Measurements from ENCODE around the gene TNNC1. TPM values are rescaled to one million over a fixed set of nuclear protein-coding genes. Genes with fewer than 3 reads are reported as not detected.

Gene TNNC1
- total and polyA plus RNA-seq, 2 experiments from 2014 or later, result 1,875 to 3,313 TPM

DNA sequence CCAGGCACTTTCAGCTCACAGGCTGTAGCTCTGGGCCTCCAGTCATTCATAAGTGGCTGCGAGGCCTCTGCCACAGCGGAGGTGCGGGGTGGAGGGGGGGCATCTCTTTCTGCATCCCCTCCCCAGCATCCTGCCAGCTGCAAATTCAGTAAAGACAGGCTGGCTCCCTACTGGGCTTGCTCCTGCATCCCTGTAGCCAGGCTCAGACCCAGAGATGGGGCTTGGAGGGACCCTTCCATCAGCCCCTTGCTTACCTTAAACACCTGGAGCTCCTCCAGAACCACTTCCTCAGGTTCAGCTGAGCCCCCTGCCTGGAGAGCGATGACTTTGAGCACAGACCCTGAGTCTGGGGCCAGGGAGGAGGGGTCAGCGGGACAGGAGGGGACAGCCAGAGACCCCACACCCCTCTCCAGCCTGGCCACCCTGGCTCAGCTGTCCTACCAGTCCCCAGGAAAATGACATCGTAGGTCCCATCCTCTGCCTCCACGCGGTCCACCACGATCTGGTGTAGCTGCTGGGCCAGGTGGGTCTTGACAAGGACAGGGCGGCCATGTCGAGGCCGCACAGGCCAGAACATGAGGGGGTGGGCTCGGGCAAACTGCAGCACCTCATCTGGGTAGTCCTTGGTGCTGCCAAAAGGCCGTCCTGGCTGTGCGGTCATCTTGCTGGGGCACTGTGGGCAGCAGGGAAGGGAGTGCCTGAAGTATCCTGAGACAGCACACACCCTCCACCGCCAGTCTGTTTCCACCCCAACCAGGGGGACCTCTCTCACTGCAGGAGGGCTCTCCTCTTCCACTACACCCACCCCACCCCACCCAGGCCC is 14.2 kb downstream of the TNNC1 start:
- TF ChIP-seq, protein P1, sequence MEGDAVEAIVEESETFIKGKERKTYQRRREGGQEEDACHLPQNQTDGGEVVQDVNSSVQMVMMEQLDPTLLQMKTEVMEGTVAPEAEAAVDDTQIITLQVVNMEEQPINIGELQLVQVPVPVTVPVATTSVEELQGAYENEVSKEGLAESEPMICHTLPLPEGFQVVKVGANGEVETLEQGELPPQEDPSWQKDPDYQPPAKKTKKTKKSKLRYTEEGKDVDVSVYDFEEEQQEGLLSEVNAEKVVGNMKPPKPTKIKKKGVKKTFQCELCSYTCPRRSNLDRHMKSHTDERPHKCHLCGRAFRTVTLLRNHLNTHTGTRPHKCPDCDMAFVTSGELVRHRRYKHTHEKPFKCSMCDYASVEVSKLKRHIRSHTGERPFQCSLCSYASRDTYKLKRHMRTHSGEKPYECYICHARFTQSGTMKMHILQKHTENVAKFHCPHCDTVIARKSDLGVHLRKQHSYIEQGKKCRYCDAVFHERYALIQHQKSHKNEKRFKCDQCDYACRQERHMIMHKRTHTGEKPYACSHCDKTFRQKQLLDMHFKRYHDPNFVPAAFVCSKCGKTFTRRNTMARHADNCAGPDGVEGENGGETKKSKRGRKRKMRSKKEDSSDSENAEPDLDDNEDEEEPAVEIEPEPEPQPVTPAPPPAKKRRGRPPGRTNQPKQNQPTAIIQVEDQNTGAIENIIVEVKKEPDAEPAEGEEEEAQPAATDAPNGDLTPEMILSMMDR (IDR thresholded peaks at IDR 0.05; ENCODE audit: low read depth, low read length), result no peak
- Histone ChIP-seq H3K27me3 (no peaks in the 10 kb centered on the region), H3K9me3 (ENCODE audit: low read depth) (no peaks in the 10 kb centered on the region), H3K4me1 (ENCODE audit: low read depth) (no peaks in the 10 kb centered on the region), H3K4me3 (no peak overlapping the region), H3K36me3 (no peaks in the 10 kb centered on the region), H3K27ac (no peak overlapping the region)
- no peak for DNase-seq (ENCODE audit: low read depth in 1 of 2, low spot score in 1 of 2)

DNA sequence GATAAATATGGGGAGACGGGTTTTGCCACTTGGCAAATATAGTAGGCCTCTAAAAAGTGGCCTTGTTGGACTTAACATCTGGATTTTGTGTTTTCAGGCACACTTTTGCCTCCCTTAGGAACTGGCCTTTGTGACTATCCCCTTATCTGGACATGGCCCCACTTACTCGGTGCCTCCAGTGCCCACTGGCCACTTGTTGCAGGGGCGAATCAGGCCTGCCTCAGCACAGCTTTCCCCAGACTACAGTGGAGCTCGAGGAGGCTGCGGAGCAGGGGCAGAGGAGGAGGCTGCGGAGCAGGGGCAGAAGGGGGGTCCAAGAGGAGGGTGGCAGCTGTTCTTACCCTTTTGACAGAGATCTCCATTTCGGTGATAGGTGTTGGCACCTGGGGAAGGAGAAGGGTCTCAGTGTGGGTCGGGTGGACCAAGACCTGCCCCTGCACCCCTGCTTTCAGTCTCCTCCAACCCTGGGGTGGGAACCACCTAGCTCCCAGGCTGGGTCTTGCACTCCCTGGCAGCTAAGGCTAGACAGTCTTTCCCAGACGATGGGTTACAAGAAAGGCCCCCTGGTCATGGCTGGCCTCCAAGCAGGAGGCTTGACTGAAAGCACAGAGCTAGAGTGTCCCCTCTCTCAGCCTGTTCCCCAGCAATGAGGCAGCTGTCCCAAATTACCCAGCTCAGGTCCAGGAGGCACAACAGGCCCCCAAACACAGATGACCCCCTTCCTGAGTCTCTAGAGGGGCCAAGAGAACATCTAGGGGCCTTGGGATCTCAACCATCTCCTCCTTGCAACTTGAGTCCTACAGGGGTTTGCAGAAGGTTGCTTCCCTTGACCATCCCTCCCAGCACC is 15.0 kb downstream of the TNNC1 start:
- H3K4me1 ChIP-seq (ENCODE audit: low read depth), result peaks cover 7% of the 10 kb centered on the region
- no peaks in the 10 kb centered on the region for H3K9me3 ChIP-seq (ENCODE audit: low read depth)
- no peaks in the 10 kb centered on the region for H3K36me3 ChIP-seq
- no peaks in the 10 kb centered on the region for H3K27me3 ChIP-seq
- no peak overlapping the region for H3K4me3 ChIP-seq
- DNase-seq (ENCODE audit: low read depth in 1 of 2, low spot score in 1 of 2), result no peak
- H3K27ac ChIP-seq, result no peak overlapping the region
- TF ChIP-seq, protein P1 (IDR thresholded peaks at IDR 0.05; ENCODE audit: low read depth, low read length), result no peak

DNA sequence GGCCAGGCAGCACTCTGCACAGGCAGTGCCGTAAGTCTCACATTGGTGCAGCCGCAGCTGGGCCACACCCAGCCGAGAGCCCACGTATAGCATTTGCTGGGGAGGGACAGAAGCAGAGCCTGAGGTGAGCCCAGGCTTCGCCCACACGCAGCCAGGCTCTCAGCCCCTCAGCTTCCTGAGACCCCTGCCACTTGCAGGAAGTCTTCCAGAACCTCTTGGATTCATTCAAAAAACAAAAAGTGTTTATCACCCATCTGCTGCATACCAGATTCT is 15.8 kb downstream of the TNNC1 start:
- Histone ChIP-seq H3K4me1 (ENCODE audit: low read depth) (peaks cover 14% of the 10 kb centered on the region), H3K27me3 (no peaks in the 10 kb centered on the region), H3K36me3 (no peaks in the 10 kb centered on the region), H3K27ac (no peak overlapping the region), H3K4me3 (no peak overlapping the region), H3K9me3 (ENCODE audit: low read depth) (no peaks in the 10 kb centered on the region)
- DNase-seq (ENCODE audit: low read depth in 1 of 2, low spot score in 1 of 2), result no peak
- TF ChIP-seq, protein P1 (IDR thresholded peaks at IDR 0.05; ENCODE audit: low read depth, low read length), result no peak

DNA sequence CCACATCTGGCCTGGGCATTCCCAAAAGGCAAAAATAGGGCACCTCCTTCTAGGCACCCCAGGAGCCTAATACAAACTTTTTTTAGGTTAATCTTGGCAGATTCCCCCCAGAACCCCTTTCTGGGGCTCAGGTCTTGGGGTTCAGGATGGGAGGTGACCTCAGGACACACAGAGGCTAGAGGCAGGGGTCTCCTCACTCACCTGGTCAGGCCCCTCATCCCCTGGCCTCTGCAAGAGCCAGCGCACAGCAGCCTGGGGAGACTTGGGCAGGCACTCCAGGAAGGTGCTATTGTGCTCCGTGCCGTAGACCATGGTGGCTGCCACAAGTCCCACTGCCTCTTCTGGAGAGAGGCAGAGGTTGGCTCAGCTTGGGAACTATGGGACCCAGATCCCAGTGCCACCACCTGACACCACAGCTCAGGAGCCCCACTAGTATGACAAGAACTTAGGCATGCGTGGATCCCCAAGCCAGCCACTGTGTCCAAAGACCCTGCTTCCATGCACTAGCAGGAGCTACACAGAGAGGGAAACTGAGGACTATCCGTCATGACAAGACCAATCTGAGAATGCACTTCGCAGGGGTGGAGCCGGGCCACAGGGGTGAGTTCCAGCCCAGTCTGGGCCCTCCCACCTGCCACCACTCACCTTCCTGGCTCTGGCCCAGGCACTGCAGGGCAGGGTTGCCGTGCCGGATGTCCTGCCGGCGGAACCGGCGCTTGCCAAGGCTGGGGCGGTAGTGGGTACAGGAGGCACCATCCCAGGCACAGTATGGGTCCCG is 16.3 kb downstream of the TNNC1 start:
- Histone ChIP-seq H3K27ac (no peak overlapping the region), H3K9me3 (ENCODE audit: low read depth) (no peaks in the 10 kb centered on the region), H3K27me3 (no peaks in the 10 kb centered on the region), H3K4me1 (ENCODE audit: low read depth) (peaks cover 20% of the 10 kb centered on the region), H3K4me3 (no peak overlapping the region), H3K36me3 (no peaks in the 10 kb centered on the region)
- no peak for DNase-seq (ENCODE audit: low read depth in 1 of 2, low spot score in 1 of 2)
- TF ChIP-seq, protein P1 (IDR thresholded peaks at IDR 0.05; ENCODE audit: low read depth, low read length), result no peak

DNA sequence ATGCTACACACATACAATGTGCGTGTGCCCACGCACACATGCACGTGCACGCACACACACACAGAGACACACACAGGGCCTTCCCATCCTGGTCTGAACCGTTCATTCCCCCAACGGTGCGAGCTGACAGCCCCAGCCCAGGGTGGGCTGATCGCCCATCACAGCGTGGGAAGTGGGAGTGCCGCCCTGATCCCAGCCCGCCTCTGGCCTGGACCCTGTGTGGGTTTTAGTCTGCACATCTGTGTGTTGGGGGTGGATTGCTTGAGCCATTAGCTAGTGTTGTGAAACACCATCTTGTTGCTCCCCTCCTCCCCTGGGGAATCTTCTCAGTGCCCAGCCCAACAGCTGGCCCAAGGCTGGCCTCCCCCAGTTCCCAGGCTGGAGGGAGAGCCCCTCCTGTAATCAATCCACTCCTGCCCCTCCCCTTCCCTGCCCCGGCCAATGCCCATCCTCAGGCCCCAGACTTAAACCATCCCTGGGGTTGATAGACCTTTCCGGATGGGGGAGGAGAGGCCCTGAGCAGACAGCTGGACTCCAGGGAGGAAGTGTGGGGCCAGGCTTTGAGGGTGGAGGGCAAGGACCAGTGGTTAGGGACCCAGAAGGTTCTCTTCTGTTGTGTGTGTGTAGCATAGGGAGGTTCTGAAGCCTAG is 17.2 kb downstream of the TNNC1 start:
- peak in 1 of 2 donors; percentile 90 for DNase-seq (ENCODE audit: low read depth in 1 of 2, low spot score in 1 of 2)
- Histone ChIP-seq H3K4me1 (ENCODE audit: low read depth) (peaks cover 25% of the 10 kb centered on the region), H3K36me3 (no peaks in the 10 kb centered on the region), H3K27me3 (no peaks in the 10 kb centered on the region), H3K27ac (no peak overlapping the region), H3K4me3 (no peak overlapping the region), H3K9me3 (ENCODE audit: low read depth) (no peaks in the 10 kb centered on the region)
- TF ChIP-seq, protein P1 (IDR thresholded peaks at IDR 0.05; ENCODE audit: low read depth, low read length), result no peak

Data from cardiac muscle cell (in vitro differentiated cells and primary cell).